HEK293 (cell line): ENCODE data around the gene ZNF768.

Experiments
- BCL6B ChIP-seq: fragments of 450-650 bp; formaldehyde crosslinking; IDR thresholded peaks from 2 replicates; pipeline ENCODE4 v1.5.1; 2017; ENCODE audit warnings: missing biosample characterization, missing genetic modification characterization
- KLF9 ChIP-seq: fragments of 450-650 bp; formaldehyde crosslinking; IDR thresholded peaks from 2 replicates; pipeline ENCODE4 v1.5.1; 2016; ENCODE audit warnings: missing biosample characterization, missing genetic modification characterization, low read depth
- PRDM1 ChIP-seq: fragments of 450-650 bp; formaldehyde crosslinking; IDR thresholded peaks from 2 replicates; pipeline ENCODE4; 2016; ENCODE audit warnings: missing biosample characterization, missing genetic modification characterization
- SALL2 ChIP-seq: fragments of 450-650 bp; formaldehyde crosslinking; IDR thresholded peaks from 2 replicates; pipeline ENCODE4 v1.5.0; 2017; ENCODE audit warnings: missing biosample characterization, mild to moderate bottlenecking, missing genetic modification characterization, borderline replicate concordance
- WT1 ChIP-seq: fragments of 450-650 bp; formaldehyde crosslinking; IDR thresholded peaks from 2 replicates; pipeline ENCODE4 v1.5.1; 2016; ENCODE audit warnings: missing biosample characterization, missing genetic modification characterization
- ZBTB1 ChIP-seq: fragments of 450-650 bp; formaldehyde crosslinking; IDR thresholded peaks from 2 replicates; pipeline ENCODE4 v1.5.1; 2016; ENCODE audit warnings: missing biosample characterization, missing genetic modification characterization
- ZFP37 ChIP-seq: fragments of 450-650 bp; formaldehyde crosslinking; IDR thresholded peaks from 2 replicates; pipeline ENCODE4 v1.5.1; 2016; ENCODE audit warnings: missing biosample characterization, missing genetic modification characterization
- ZNF121 ChIP-seq: fragments of 450-650 bp; formaldehyde crosslinking; IDR thresholded peaks from 2 replicates; pipeline ENCODE4 v1.5.1; 2016; ENCODE audit warnings: missing biosample characterization, missing genetic modification characterization
- ZNF184 ChIP-seq: fragments of 450-650 bp; IDR thresholded peaks from 2 replicates; pipeline ENCODE4 v1.5.1; 2018; ENCODE audit warnings: missing biosample characterization, mild to moderate bottlenecking, missing genetic modification characterization
- ZNF2 ChIP-seq: fragments of 450-650 bp; formaldehyde crosslinking; IDR thresholded peaks from 2 replicates; pipeline ENCODE4 v1.5.1; 2016; ENCODE audit warnings: missing biosample characterization, missing genetic modification characterization
- ZNF223 ChIP-seq: fragments of 450-650 bp; formaldehyde crosslinking; IDR thresholded peaks from 2 replicates; pipeline ENCODE4 v1.5.1; 2016; ENCODE audit warnings: missing biosample characterization, missing genetic modification characterization
- ZNF341 ChIP-seq: fragments of 450-650 bp; formaldehyde crosslinking; IDR thresholded peaks from 2 replicates; pipeline ENCODE4; 2016; ENCODE audit warnings: low read depth, missing biosample characterization, missing genetic modification characterization
- ZNF37A ChIP-seq: fragments of 450-650 bp; IDR thresholded peaks from 2 replicates; pipeline ENCODE4 v1.5.1; 2018; ENCODE audit warnings: missing biosample characterization, missing genetic modification characterization
- ZNF398 ChIP-seq: fragments of 450-650 bp; formaldehyde crosslinking; IDR thresholded peaks from 2 replicates; pipeline ENCODE4 v1.5.1; 2017; ENCODE audit warnings: missing biosample characterization, missing genetic modification characterization
- ZNF423 ChIP-seq: fragments of 450-650 bp; formaldehyde crosslinking; IDR thresholded peaks from 2 replicates; pipeline ENCODE4 v1.5.1; 2016; ENCODE audit warnings: missing biosample characterization, missing genetic modification characterization
- ZNF433 ChIP-seq: fragments of 450-650 bp; formaldehyde crosslinking; IDR thresholded peaks from 2 replicates; pipeline ENCODE4 v1.5.1; 2016; ENCODE audit warnings: missing biosample characterization, missing genetic modification characterization, low read depth
- ZNF548 ChIP-seq: fragments of 450-650 bp; formaldehyde crosslinking; IDR thresholded peaks from 2 replicates; pipeline ENCODE4 v1.5.1; 2016; ENCODE audit warnings: missing biosample characterization, missing genetic modification characterization
- ZNF549 ChIP-seq: fragments of 450-650 bp; IDR thresholded peaks from 2 replicates; pipeline ENCODE4 v1.5.1; 2018; ENCODE audit warnings: missing biosample characterization, missing genetic modification characterization, mild to moderate bottlenecking, inconsistent platforms, moderate library complexity
- ZNF571 ChIP-seq: fragments of 450-650 bp; formaldehyde crosslinking; IDR thresholded peaks from 2 replicates; pipeline ENCODE4 v1.5.0; 2017; ENCODE audit warnings: missing biosample characterization, missing genetic modification characterization
- ZNF600 ChIP-seq: fragments of 450-650 bp; formaldehyde crosslinking; IDR thresholded peaks from 2 replicates; pipeline ENCODE4 v1.5.1; 2016; ENCODE audit warnings: missing biosample characterization, missing genetic modification characterization
- ZNF624 ChIP-seq: fragments of 450-650 bp; formaldehyde crosslinking; IDR thresholded peaks from 2 replicates; pipeline ENCODE4 v1.5.1; 2017; ENCODE audit warnings: missing biosample characterization, missing genetic modification characterization
- ZNF629 ChIP-seq: fragments of 450-650 bp; formaldehyde crosslinking; IDR thresholded peaks from 2 replicates; pipeline ENCODE4 v1.5.1; 2017; ENCODE audit warnings: missing biosample characterization, missing genetic modification characterization
- ZNF645 ChIP-seq: fragments of 450-650 bp; formaldehyde crosslinking; IDR thresholded peaks from 2 replicates; pipeline ENCODE4; 2016; ENCODE audit warnings: missing biosample characterization, missing genetic modification characterization
- ZNF658 ChIP-seq: fragments of 450-650 bp; formaldehyde crosslinking; IDR thresholded peaks from 2 replicates; pipeline ENCODE4; 2016; ENCODE audit warnings: missing biosample characterization, missing genetic modification characterization
- ZNF677 ChIP-seq: fragments of 450-650 bp; IDR thresholded peaks from 2 replicates; pipeline ENCODE4 v1.5.0; 2018; ENCODE audit warnings: missing biosample characterization, mild to moderate bottlenecking, missing genetic modification characterization, moderate library complexity
- ZNF701 ChIP-seq: fragments of 450-650 bp; formaldehyde crosslinking; IDR thresholded peaks from 2 replicates; pipeline ENCODE4 v1.5.1; 2016; ENCODE audit warnings: missing biosample characterization, missing genetic modification characterization
- ZNF747 ChIP-seq: fragments of 450-650 bp; formaldehyde crosslinking; IDR thresholded peaks from 2 replicates; pipeline ENCODE4 v1.5.1; 2016; ENCODE audit warnings: missing biosample characterization, missing genetic modification characterization
- ZNF76 ChIP-seq: fragments of 450-650 bp; formaldehyde crosslinking; IDR thresholded peaks from 2 replicates; pipeline ENCODE4; 2016; ENCODE audit warnings: low read depth, missing biosample characterization, missing genetic modification characterization, borderline replicate concordance
- ZNF768 ChIP-seq: fragments of 450-650 bp; formaldehyde crosslinking; IDR thresholded peaks from 2 replicates; pipeline ENCODE4 v1.5.1; 2018; ENCODE audit warnings: missing biosample characterization, mild to moderate bottlenecking, missing genetic modification characterization
- ZNF776 ChIP-seq: fragments of 450-650 bp; formaldehyde crosslinking; IDR thresholded peaks from 2 replicates; pipeline ENCODE4 v1.5.0; 2017; ENCODE audit warnings: missing biosample characterization, missing genetic modification characterization, borderline replicate concordance
- ZNF791 ChIP-seq: fragments of 450-650 bp; formaldehyde crosslinking; IDR thresholded peaks from 2 replicates; pipeline ENCODE4 v1.5.1; 2016; ENCODE audit warnings: missing biosample characterization, missing genetic modification characterization
- ZXDB ChIP-seq: fragments of 450-650 bp; formaldehyde crosslinking; IDR thresholded peaks from 2 replicates; pipeline ENCODE4 v1.5.1; 2016; ENCODE audit warnings: missing biosample characterization, missing genetic modification characterization
- TF ChIP-seq, protein P1 (sequence below): fragments of 450-650 bp; formaldehyde crosslinking; IDR thresholded peaks from 2 replicates; pipeline ENCODE4 v1.5.1; 2016; ENCODE audit warnings: missing biosample characterization, missing genetic modification characterization, low read depth
- TF ChIP-seq, protein P2 (sequence below): fragments of 450-650 bp; formaldehyde crosslinking; IDR thresholded peaks from 2 replicates; pipeline ENCODE4 v1.5.1; 2016; ENCODE audit warnings: missing biosample characterization, missing genetic modification characterization

The ZNF768 gene

DNA sequence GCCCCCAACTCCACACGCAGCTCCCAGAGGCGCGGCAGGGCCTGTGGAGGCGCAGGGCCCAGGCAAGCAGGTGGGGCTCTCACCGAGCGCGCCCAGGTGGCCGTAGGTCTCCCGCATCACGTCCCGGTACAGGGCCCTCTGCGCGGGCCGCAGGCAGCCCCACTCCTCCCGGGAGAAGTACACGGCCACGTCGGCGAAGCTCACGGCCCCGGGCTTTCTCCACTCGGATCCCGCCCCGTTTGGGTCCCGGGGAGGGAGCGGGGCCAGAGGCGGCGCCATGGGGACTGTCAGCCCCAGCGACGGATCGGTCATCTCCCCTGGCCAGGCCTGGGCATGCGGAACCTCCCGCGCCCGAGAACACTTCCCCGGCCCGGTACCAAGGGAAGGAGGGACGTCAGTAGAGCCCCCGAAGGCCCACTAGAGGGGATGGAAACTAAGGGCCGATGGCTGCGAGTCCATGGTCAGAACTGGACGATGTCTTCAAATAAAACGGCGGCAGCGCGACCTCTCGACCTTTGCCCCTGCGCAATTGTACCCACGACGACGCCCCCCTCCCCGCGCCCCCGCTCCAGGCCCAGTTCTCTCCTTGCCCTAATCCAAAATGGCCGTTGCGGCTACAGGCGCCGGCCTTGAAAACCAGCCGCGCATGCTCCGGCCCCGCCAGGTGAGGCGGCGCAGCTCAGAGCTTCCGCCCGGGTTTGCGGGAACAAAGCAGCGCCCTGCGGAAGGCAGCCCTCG lies 8.2 kb upstream of the ZNF768 start, which contains the start of gene ZNF747 (continued):
- TF ChIP-seq BCL6B (no peak), ZNF768 (no peak), ZNF2 (no peak; the same call in 1 of the 2 replicates), ZNF184 (tag by site-specific recombination) (0 out of 2 replicates have a peak, but pooled peaks have one; percentile 29), SALL2 (tag by site-specific recombination) (no peak), ZNF398 (tag by site-specific recombination) (peak; percentile 72), ZNF341 (tag by site-specific recombination) (peak; percentile 83), ZFP37 (tag by site-specific recombination) (0 out of 2 replicates have a peak, but pooled peaks have one; percentile 68), ZNF776 (tag by site-specific recombination) (no peak), ZNF433 (tag by site-specific recombination) (no peak), ZNF37A (tag by site-specific recombination) (no peak), ZBTB1 (tag by site-specific recombination) (no peak; the same call in 1 of the 2 replicates), ZNF624 (no peak), ZXDB (tag by site-specific recombination) (peak; percentile 99), ZNF76 (tag by site-specific recombination) (peak; percentile 92), ZNF600 (tag by site-specific recombination) (no peak; the same call in 1 of the 2 replicates), ZNF677 (tag by site-specific recombination) (no peak), PRDM1 (tag by site-specific recombination) (no peak), ZNF645 (tag by site-specific recombination) (no peak; the same call in 1 of the 2 replicates), ZNF548 (no peak), ZNF571 (tag by site-specific recombination) (no peak), ZNF658 (tag by site-specific recombination) (no peak), ZNF791 (tag by site-specific recombination) (no peak), ZNF747 (tag by site-specific recombination) (no peak), ZNF121 (no peak), ZNF629 (no peak; the same call in 1 of the 2 replicates), ZNF423 (tag by site-specific recombination) (no peak), WT1 (peak; percentile 55), ZNF223 (no peak), KLF9 (tag by site-specific recombination) (no peak; the same call in none of the 2 replicates), ZNF701 (tag by site-specific recombination) (no peak), ZNF549 (tag by site-specific recombination) (no peak)
- TF ChIP-seq, protein P1, sequence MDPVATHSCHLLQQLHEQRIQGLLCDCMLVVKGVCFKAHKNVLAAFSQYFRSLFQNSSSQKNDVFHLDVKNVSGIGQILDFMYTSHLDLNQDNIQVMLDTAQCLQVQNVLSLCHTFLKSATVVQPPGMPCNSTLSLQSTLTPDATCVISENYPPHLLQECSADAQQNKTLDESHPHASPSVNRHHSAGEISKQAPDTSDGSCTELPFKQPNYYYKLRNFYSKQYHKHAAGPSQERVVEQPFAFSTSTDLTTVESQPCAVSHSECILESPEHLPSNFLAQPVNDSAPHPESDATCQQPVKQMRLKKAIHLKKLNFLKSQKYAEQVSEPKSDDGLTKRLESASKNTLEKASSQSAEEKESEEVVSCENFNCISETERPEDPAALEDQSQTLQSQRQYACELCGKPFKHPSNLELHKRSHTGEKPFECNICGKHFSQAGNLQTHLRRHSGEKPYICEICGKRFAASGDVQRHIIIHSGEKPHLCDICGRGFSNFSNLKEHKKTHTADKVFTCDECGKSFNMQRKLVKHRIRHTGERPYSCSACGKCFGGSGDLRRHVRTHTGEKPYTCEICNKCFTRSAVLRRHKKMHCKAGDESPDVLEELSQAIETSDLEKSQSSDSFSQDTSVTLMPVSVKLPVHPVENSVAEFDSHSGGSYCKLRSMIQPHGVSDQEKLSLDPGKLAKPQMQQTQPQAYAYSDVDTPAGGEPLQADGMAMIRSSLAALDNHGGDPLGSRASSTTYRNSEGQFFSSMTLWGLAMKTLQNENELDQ (tag by site-specific recombination): no peak
- TF ChIP-seq, protein P2, sequence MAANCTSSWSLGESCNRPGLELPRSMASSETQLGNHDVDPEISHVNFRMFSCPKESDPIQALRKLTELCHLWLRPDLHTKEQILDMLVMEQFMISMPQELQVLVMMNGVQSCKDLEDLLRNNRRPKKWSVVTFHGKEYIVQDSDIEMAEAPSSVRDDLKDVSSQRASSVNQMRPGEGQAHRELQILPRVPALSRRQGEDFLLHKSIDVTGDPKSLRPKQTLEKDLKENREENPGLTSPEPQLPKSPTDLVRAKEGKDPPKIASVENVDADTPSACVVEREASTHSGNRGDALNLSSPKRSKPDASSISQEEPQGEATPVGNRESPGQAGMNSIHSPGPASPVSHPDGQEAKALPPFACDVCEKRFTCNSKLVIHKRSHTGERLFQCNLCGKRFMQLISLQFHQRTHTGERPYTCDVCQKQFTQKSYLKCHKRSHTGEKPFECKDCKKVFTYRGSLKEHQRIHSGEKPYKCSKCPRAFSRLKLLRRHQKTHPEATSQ (tag by site-specific recombination): no peak; the same call in 1 of the 2 replicates
